Stimulated activated CD8-positive, alpha-beta memory T cell treated with anti-CD3 and anti-CD28 coated beads, Interleukin-15, amount 100 ng/mL, for 1 hour (primary cell): ENCODE results near the gene RITA1.
"Not testable (repeated sequence)": the region's sequence is repeated elsewhere in the genome, so short reads cannot be mapped to it uniquely, and the experiment has no call there.

Source experiments
- DNase-seq: peaks from one replicate; pipeline ENCODE4 v3.0.0-alpha.2; 2020; ENCODE audit warnings: low read depth

RITA1 gene

DNA sequence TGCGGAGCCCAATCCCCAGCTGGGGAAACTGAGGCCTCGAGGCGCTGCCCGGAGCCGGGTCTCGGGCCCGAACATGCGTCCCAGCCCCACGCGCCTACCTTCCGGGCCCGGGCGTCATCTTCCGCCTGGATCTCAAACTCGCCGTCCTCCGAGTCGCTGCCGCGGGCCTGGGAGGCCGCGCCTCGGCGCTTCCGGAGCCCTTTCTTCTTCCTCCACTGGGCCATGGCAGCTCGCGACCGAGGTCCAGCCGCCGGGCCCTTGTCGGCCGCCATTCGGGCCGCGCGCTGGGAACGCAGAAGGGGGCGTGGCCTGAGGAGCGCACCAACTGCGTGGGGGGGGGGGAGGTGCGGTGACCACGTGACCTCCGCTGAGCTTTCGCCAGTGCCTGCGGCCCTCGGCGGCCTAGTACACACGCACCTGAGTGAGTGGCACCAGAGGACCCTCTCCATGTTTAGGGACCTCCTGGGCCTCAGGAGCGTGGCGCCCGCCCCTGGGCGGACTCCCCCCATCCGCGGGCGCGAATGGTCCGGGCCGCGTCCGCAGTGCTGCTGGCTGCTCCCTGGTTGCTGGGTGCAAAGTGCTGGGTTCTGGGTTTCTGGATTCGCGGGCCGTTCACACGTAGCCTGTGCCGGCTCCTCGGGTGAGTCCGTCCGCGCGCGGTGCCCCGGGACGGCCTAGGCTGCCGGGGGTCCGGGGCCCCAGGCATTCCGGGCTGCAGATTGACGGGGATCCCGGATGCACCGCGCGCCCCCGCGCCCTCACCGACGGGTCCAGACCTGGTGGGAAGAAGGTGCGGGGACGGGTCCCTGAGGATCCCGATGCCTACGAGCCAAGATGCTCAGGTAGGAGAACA, at the start of gene RITA1, which contains the start of gene DDX54:
Gene RITA1, plus strand, starts transcription at position 542 of the 853 bp plus-strand sequence. CDS start 1,026 bp downstream, outside the sequence.
Gene DDX54, minus strand, starts transcription at position 299 of the 853 bp plus-strand sequence. Its CDS starts 27 bp downstream, at position 272.
- DNase-seq = peak; percentile 55

DNA sequence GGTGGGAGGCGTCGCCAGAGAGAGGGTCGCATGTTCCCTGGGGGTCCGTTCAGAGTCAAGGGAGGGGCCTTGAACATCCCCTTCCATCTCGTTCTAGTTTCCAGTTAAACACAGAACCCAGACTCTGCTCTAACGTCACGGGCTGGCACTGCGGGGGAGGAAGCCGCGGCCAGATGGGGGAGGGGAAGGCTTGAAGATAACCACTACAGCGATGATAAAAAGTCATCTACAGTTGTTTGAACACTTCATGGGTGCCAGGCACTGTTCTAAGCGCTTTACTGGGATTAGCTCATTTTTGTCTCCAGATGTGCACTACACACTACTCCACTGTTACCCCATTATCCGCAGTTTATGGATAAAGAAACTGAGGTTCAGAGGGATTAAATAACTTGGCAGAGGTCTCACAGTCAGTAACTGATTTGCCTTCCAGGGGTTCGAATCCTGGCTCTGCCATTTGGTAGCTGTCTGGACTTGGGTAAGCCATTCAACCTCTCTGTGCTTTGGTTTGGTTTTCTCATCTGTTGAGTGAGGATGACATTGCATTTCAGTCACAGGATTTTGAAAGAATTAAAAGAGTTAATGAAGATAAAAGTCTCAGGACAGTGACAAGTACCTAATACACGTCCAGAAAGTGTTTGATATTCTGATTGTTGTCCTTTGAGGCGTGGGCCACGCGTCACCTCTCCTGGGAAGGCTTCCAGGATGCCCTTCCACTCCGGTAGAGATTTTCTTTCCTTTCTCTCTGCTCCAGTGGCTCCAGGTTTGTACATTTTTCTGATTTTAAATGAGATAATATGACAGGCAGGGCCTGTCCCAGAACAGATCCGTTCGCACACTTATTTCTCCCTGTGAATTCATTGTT, 49.2 kb upstream of the RITA1 start:
- no peak for DNase-seq

DNA sequence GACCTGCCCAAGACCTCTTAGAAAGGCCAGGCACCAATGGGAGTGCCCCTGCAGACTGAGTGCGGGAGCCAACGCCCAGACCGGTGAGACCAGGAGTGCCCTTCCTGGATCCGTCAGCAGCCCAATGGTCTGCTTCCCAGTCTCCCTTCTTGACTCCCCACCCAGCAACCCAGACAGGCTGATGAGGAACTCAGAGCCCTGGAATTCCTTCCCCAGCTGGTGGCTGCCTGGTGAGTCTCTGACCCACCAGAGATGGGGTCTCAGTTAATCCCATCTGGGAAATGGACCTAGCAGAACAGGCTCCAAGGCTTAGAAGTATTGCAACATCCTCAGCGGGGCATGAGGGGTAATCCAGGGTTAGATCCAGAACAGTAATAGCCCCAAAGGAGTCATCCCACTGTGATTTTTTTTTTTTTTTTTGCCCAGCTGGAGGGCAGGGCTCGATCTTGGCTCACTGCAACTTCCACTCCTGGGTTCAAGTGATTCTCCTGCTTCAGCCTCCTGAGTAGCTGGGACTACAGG, 48.5 kb upstream of the RITA1 start:
- no peak for DNase-seq

- no peak for DNase-seq
These were observed 47.4 kb upstream of the RITA1 start for GRCh38 chr12:113137861-113138783.

DNA sequence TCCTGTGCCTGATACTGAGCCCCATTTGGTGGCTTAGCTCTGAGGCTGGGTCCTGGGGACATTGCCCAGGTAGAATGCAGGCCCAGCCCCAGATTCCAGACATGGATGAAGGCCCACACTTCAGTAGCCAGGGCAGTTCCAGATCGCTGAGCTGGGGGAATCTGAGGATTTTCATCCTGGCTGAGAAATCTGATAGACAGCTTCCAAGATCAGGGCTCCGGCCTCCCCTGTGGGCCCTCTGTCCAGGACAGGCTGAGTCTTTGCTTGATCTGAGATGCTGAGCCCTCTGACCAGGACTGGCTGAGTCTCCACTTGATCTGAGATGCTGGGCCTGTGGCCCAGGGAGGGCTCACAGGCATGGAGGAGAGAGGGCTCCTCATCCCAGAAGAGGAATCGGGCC, 46.7 kb upstream of the RITA1 start:
- DNase-seq = no peak

- DNase-seq = no peak
These were observed 44.8 kb upstream of the RITA1 start for GRCh38 chr12:113140706-113141105.

- DNase-seq = not testable (repeated sequence)
These were observed 43.8 kb upstream of the RITA1 start for GRCh38 chr12:113141716-113142115.

- DNase-seq = no peak
These were observed 43.2 kb upstream of the RITA1 start for GRCh38 chr12:113142173-113142885.

DNA sequence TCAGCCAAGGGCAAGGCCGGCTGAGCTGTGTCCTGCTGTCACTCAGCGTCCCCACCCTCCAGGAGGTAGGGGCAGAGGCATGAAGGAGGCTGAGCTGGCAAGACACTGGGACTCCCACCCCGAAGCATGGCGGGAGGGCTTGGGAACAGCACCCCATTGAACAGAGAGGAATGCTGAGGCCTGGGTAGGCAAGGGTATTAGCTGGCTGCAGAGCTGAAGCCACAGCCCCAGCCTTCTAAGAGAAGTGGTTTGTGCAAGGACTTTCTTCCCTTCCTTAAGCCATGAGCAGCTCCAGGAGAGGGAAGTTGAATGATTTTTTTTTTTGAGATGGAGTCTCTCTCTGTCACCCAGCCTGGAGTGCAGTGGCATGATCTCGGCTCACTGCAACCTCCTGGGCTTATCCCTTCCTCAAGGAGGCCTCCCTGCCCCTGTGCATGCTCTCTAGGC, 42.6 kb upstream of the RITA1 start:
- DNase-seq = no peak

GRCh38 chr12:113143959-113144358, 41.6 kb upstream of the RITA1 start:
- DNase-seq = no peak

- no peak for DNase-seq
These were observed 40.7 kb upstream of the RITA1 start for GRCh38 chr12:113144806-113145205.

DNA sequence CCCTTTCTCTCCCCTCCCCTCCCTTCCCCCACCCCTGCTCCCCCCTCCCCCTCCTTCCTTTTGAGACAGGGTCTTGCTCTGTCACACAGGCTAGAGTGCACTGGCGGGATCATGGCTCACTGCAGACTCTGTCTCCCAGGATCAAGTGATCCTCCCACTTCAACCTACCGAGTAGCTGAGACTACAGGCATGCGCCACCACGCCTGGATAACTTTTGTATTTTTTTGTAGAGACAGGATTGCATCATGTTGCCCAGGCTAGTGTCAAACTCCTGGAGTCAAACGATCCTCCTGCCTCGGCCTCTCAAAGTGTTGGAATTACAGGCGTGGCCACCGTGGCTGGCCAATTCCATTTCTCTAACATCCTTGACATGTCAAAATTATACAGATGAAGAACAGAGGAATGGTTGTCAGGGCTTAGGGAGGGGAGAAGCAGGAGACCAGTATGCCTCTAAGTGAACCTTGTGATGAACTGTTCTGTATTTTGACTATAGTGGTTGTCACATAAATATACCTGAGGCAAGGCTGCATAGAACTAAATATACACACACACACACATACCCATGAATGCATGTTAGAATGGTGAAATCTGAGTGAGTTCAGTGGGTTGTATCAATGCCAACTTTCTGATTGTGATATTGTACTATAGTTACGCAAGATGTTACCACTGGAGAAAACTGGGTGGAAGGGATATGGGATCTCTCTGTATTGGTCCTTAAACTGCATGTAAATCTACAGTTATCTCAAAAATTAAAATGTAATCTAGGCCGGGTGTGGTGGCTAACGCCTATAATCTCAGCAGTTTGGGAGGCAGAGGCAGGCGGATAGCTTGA, 39.6 kb upstream of the RITA1 start:
- no peak for DNase-seq

DNA sequence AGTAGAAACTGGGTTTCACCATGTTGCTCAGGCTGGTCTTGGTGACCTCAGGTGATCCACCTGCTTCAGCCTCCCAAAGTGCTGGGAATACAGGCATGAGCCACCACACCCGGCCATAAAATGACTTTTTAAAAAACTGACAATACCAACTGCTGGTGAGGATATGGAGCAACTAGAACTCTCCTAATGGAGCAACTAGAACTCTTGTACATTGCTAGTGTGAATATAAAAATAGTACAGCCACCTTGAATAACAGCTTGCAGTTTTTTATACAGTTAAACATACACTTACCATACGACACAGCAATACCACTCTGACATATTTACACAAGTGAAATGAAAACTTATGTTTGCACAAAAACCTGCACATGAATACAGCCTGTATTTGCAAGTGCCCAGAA, 38.5 kb upstream of the RITA1 start:
- DNase-seq = no peak

- no peak for DNase-seq
These were observed 36.0 kb upstream of the RITA1 start, which contains the start of gene CFAP73 for GRCh38 chr12:113149361-113150150. Gene CFAP73, plus strand, starts transcription at chr12:113149724. Its CDS starts 134 bp downstream, at chr12:113149858.

DNA sequence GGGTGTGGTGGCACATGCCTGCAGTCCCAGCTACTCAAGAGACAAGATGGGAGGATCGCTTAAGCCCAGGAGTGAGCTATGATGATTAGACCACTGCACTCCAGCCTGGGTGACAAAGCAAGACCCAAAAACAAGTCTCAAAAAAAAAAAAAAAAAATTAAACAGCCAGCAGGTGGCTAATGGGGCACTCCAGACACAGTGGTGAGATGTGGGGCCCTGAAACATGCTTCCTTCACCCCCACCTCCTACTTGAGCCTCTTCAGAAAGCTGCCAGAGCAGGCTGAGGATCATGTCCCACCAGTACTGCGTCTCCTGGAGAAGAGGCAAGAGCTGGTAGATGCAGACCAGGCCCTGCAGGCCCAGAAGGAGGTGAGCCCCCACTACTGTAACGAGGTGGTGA, 33.9 kb upstream of the RITA1 start:
- DNase-seq = no peak

- DNase-seq = no peak
These were observed 33.2 kb upstream of the RITA1 start for GRCh38 chr12:113152196-113152834.

DNA sequence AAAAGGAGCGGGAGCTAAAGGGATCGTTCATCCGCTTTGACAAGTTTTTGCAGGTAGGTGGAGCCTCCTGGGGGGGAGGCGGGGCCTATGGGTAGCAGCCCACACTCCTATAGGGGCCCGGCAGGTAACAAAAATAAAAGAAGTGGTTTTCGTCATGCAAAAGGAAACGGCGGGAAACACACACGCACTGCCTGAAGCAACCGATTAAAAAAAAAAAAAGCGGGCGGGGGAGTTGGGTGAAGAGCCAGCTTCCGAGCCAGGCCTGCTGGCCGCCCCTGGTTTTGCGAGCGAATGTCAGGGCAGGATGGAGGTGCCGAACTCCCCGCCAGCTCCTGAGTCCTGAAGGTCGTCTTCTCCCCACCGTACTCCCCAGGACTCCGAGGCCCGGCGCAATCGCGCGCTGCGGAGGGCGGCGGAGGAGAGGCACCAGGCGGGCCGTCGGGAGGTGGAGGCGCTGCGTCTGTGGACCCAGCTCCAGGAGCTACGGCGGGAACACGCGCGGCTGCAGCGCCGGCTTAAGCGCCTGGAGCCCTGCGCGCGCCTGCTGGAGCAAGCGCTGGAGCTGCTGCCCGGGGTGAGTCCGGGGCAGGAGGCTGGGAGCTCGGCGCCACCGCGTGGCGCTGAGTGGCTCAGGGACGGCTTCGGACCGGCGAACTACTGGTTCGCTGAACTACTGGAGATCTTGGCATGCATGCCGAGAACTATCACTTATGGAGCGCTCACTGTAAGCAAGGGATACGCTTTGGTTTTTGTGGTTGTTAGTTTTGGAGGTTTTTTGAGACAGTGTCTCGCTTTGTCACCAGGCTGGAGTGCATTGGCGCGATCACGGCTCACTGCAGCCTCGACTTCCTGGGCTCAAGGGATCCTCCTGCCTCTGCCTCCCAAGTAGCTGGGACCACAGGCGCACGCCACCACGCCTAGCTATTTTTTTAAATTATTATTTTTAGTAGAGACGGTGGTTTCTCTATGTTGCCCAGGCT, 32.4 kb upstream of the RITA1 start:
- DNase-seq = no peak
